GM18511 (cell line): ENCODE results near the gene POLG2.
"Not testable (repeated sequence)": the region's sequence is repeated elsewhere in the genome, so short reads cannot be mapped to it uniquely, and the experiment has no call there.

Source experiments
- ATAC-seq: cut with Tn5 transposase; IDR thresholded peaks from one replicate; pipeline ENCODE4 v1.9.1; 2021; ENCODE audit warnings: mild to moderate bottlenecking, moderate library complexity; ENCODE audit not compliant: unreplicated experiment

Gene POLG2

GRCh38 chr17:64491034-64491860, 5.6 kb downstream of the POLG2 start:
- ATAC-seq: no peak

GRCh38 chr17:64488301-64488700, 8.6 kb downstream of the POLG2 start:
- no peak for ATAC-seq

GRCh38 chr17:64484380-64484779, 12.5 kb downstream of the POLG2 start:
- no peak for ATAC-seq

GRCh38 chr17:64480951-64481350, 15.9 kb downstream of the POLG2 start:
- ATAC-seq: no peak

DNA sequence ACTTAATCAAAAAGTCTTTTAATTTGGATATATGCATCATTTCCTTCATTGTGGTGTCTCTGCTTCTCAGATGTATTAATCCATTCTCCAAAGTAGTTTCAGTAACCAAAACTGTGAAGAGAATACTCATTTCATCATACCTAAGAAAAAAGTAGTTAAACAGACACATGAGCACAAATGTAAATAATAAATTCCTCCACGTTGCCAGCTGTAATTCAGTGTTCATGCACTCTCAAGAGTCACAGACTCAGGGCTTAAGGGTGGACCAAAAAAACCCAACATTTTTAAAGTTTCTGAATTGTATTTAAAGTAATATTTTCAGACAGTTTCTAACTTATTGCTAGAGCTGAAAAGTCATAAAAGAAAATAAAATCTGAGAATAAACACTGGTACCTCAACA, 19.0 kb downstream of the POLG2 start:
- ATAC-seq: no peak

- ATAC-seq: no peak
These were observed 24.3 kb downstream of the POLG2 start for GRCh38 chr17:64472564-64472963.

- no peak for ATAC-seq
These were observed 25.4 kb downstream of the POLG2 start for GRCh38 chr17:64471440-64471839.

DNA sequence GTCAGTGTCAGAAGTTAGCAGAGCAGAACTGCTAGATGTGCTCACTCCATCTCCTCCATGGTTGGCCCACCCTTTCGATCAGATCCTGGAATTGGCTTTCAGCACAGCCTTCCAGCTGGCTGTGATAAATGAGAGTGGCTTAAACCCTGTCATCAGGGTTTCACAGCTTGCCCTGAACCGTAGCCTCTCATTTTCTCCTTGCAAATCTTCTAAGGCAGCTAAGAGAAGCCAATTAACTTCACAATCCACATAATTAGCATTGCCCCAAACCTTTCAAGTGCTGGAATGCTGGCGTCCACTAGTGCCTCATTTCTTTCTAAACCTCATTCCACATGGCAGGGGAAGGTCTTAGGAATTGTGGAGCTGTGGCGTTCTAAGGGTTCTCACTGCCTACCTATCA, 26.2 kb downstream of the POLG2 start:
- ATAC-seq: no peak

- ATAC-seq: not testable (repeated sequence)
These were observed 30.0 kb downstream of the POLG2 start for GRCh38 chr17:64466834-64467233.

GRCh38 chr17:64466019-64466735, 30.7 kb downstream of the POLG2 start:
- ATAC-seq: no peak

GRCh38 chr17:64461788-64462187, 35.1 kb downstream of the POLG2 start:
- no peak for ATAC-seq

GRCh38 chr17:64460955-64461354, 35.9 kb downstream of the POLG2 start:
- no peak for ATAC-seq

- not testable (repeated sequence) for ATAC-seq
These were observed 37.0 kb downstream of the POLG2 start for GRCh38 chr17:64459818-64460217.

GRCh38 chr17:64459284-64459747, 37.5 kb downstream of the POLG2 start:
- no peak for ATAC-seq

DNA sequence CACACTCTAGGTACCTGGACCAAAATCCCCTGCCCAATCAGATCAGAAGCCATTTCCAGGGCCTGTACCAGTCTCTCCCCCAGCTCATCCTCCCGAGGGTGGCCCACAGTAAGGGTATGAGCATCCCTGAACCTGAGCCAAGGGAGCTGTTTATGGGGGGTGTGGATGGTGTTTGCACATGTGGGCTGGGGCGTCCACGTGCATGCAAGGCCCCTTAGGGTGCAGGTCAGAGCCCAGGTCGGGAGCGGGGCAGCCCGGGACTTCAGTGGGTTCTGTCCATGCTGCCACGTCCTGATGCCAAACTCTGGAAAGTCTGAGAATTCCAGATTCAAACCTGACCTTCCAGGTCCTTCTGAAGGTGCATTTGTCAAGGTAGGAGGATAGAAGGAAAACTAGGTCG, 38.1 kb downstream of the POLG2 start:
- no peak for ATAC-seq

GRCh38 chr17:64457156-64457555, 39.7 kb downstream of the POLG2 start:
- ATAC-seq: no peak

DNA sequence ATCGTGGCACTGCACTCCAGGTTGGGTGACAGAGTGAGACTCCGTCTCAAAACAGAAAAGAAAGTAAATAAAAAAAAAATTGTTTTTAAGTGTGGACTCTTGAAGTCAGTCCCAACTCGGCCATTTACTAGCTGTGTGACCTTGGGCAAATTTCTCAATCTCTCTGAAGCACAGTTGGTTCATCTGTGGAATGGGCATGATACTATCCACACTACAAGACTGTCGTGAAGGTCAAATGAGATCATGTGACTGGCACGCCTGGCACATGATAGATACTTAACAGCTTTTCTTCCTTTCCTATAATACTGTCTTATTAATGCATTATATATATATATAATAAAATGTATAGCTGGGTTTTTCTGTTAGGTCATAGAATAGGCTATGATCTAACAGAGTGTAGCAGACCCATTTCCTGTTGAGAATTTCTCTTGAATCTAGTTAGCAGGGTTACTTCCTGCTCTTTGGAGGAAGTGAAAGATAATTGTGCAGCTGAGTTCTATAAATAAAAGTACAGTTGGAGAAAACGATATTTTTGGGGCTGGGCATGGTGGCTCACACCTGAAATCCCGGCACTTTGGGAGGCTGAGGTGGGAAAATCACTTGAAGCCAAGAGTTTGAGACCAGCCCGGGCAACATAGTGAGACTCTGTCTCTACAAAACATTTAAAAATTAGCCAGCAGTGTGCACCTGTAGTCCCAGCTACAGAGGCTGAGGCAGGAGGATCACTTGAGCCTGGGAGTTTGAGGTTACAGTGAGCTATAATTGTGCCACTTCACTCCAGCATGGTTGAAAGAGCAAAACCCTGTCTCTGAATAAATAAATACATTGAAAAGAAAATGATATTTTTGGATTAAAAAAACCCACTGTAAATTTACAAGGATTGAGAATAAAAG, 40.6 kb downstream of the POLG2 start:
- ATAC-seq: peak; percentile 50

GRCh38 chr17:64449545-64449944, 47.3 kb downstream of the POLG2 start:
- ATAC-seq: no peak

- ATAC-seq: peak; percentile 59
These were observed 48.0 kb downstream of the POLG2 start, which contains the start of gene MILR1 for GRCh38 chr17:64448665-64449512. MILR1 (plus strand) TSS chr17:64449115; CDS start chr17:64449169, 54 bp downstream.

GRCh38 chr17:64447526-64447925, 49.3 kb downstream of the POLG2 start:
- no peak for ATAC-seq
